Activated T-cell treated with anti-CD3 and anti-CD28 coated beads, Interleukin-2, amount 50 U/mL, for 1 hour (primary cell): ENCODE results near the gene GXYLT1.
"Not testable (repeated sequence)": the region's sequence is repeated elsewhere in the genome, so short reads cannot be mapped to it uniquely, and the experiment has no call there.

Source experiments
- DNase-seq: peaks from one replicate; pipeline ENCODE4 v3.0.0-alpha.2; 2020

The GXYLT1 gene

DNA sequence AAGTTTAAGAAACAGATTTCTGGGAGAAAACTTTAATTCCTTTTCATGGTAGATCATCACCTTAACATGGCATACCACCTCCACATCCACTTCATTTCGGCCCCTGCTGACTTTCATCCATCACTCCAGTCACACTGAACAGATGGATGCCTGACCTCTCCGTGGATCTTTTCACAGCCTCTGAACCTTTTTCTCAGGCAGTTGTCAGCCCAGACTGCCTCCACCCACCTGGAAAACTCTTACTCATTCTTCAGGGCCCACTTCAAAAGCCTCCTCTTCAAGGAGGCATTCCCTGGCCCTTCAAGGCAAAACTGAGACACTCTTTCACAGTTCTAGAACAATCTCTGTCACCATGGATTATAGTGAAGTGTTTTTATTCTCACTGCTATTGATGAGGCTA, 52.9 kb downstream of the GXYLT1 start:
- DNase-seq, result no peak

DNA sequence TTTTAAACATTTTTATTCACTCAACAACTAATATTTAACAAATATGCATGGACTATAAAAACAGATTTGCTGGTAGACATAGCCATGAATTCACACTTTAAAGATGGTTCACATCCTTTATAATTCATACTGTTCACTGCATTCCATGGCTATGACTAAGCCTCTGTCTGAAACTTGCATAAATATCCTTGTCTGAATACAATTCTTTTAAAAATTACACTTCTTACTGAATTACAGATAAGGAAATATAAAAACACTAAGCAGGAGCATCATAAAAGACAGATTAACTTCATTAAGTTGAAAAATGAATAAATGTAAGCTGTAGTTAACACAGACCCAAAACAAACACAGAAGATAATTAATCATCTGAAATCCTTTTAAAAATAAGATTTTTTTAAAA, 53.8 kb downstream of the GXYLT1 start:
- DNase-seq, result no peak

DNA sequence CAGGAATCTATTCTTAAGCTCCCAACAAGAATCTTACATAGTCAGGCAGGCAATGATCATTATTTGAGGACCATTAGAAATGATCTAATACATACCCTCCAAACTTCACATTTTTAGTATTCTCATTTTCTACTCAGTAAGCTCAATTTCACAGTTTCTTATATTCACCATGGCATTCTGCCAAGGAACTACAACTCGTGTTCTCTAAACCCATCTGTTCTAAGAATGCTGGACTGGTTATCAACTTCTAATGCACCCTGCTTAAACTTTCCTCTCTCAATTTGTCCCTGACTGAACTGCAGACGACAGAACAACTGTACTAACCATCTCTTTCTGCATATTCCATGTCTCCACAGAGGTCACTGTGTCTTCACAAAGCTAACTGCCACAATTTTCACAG, 58.6 kb downstream of the GXYLT1 start:
- no peak for DNase-seq

DNA sequence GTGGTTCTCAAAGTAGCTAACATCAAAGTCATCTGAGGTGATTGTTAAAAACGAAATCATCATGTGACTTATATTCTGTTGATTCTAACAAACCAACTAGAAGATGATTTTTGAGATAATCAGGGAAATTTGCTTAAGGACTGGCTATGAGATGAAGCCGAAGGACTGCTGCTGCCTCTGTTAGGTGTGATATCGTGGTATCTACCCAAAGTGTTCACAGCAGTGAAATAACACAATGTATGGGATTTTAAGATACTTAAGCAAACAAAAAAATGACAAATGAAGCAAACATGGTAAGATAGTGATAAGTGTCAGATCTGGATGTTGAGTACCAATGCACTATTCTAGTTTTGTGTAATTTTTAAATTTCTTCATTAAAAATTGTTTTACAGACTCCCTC, 59.1 kb downstream of the GXYLT1 start:
- DNase-seq, result no peak

DNA sequence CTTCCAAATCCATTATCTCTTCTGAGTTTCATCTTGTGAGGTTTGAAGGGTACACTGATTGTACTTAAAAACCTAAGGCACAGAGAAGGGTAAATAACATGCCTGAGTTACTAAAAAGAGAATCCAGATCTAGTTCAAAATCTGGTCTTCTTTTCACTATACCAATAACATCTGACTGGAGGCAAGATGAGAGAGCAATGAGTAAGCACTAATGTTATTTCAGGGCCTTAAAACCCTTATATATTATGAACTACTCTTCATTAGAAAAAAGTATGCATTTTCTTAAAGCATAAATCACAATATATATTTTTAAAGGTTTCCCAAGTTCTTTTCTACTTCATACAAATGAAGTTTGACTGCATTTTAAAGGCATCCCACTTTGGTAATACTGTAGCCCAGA, 60.2 kb downstream of the GXYLT1 start:
- DNase-seq, result no peak

DNA sequence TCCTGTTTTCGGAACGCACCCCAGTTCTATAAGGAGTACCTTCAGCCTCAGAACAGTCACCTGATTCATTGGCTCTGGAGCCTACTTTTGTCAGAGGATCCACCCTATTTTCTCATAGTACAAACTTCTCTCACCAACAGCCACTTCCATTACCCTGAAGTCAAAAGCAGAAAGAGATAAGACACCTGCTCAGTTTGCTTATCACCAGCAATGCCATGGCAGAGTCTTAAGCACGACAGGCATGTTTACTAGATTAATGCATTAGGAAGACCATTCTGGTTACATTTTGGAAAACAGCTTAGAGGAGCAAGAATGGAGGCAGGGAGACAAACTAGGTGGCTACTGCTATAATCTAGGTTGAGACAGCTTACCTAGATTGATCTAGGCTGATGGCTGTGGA, 67.7 kb downstream of the GXYLT1 start:
- DNase-seq, result no peak

DNA sequence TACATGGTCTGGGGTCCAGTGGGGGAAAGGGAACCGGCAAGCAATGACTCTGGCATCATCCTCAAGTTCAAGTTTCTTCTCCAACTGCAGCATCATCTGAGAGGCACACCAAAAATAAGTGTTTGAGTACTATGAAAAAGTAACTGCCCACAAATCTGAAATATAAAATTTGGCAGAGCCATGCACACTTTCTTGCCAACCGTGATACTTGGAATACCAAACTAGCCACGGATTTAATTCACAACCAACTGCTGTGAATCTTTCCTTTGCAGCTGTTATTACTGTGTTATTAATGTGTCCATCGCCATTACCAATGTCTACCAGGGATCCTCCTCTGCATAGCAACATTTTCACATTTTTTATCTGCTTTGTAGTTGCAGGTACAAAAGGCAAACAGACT, 74.6 kb downstream of the GXYLT1 start:
- DNase-seq, result no peak

DNA sequence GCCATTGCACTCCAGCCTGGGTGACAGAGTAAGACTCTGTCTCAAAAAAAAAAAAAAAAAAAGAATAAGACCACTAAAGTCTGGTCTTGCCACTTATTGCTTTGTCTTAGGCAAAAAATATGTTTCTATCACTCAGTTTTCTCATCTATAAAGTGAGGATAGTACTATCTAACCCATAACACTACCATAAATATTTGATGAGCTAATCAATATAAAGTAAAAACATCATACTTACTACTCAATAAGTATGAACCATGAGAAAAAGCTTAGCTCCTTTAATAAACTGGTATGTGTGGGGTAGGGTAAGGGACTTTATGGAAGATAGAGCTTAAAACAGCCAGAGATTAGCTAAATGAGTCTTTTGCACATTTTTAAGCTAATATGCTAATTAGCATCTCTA, 85.5 kb downstream of the GXYLT1 start:
- DNase-seq, result no peak

DNA sequence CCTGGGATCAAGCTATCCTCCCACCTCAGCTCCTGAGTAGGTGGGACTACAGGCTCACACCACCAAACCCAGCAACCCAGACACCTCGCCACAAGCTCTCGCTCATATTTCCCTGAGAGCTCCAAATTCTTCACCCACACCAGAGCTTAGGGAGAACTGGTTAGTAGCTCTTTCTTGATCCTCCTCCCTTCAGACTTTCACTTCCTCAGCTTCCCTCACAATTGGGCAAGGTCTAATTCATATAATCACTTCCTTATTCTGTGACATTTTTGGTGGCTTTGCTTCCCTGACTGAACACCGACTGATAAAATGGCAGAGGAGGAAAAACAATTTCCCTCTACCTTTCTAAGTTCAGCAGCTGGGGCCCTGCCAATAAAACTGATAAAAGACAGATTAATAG, 88.5 kb downstream of the GXYLT1 start:
- DNase-seq, result no peak

DNA sequence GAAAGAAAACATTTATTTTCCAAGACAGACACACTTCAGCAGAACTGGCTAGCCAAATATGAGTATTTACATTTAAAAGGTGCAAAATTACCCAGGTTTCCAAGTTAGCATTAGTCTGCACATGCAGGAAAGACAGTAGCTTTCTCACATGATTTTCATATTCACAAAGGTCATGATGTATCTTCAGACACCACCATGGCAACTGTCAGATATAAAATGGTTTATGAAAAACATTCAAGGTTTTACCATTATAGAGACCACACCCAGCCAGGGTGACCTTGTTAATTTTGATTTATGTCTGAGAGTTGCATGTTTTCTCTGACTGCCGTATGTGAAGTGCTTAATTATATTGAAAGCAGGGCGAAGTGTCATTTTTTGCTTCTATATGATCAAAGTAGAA, 91.2 kb downstream of the GXYLT1 start:
- no peak for DNase-seq

DNA sequence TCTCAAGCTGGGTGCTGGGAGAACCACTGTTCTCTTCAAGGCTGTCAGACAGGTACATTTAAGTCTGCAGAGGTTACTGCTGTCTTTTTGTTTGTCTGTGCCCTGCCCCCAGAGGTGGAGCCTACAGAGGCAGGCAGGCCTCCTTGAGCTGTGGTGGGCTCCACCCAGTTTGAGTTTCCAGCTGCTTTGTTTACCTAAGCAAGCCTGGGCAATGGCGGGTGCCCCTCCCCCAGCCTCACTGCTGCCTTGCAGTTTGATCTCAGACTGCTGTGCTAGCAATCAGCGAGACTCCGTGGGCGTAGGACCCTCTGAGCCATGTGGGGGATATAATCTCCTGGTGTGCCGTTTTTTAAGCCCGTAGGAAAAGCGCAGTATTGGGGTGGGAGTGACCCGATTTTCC, 95.7 kb downstream of the GXYLT1 start:
- DNase-seq, result not testable (repeated sequence)

DNA sequence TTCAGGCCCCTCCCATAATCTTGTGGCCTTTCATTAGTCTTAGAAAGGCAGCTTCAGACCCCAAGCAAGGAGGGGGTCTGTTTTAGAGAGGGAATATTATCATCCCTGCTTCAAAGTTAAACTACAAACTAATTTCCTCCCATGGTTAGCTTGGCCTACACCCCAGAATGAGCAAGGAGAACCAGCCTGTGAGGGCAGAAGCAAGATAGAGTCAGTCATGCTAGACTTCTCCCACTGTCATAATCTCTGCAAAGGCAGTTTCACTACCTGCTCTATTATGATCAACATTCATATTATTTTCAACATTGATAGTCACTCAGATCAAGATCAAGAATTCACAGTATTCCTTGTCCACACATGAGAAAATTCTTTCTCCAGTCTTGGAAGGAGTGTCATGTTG, 105.1 kb downstream of the GXYLT1 start:
- DNase-seq, result no peak

DNA sequence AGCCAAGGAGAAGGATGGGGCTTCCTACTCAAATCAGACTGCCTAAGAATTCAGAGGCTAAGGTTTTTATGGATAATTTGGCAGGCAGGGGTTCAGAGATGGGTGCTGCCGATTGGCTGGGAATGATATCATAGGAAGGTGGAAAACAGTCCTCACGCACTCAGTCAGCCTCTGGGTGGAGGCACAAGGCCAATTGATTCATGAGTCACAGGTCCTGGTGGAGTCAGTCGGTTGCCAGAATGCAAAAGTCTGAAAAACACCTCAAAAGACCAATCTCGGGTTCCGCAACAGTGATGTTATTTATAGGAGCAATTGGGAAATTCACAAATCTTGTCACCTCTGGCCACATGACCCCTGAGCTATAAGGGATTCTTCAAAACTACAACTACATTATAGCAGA, 105.5 kb downstream of the GXYLT1 start:
- no peak for DNase-seq

DNA sequence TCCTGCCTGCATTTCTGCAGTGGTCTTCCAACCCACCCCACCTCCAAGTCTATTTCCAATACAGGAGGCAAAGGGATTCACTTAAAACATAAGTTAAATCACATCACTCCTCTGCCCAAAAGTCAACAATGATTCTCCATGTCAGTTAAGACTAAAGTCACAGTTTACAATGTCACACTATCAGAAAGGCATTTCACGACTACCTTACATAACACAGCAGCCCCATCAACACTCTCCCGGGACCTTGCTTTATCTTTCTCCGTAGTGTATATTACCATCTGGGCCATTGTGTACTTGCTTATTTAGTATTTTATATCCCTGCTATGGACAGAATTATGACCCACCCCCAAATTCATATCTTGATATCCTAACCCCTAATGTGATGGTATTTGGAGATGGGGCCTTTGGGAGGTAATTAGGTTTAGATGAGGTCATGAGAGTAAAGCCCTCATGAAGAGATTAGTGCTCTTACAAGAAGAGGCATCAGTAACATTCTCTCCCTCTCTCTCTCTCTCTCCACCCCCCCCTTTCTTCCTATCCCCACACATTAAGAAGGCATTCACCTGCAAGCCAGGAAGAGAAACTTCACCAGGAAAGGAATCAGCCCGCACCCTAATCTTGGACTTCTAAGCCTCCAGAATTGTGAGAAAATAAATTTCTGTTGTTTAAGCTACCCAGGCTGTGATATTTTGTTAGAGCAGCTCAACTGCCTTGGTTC, 112.7 kb downstream of the GXYLT1 start:
- DNase-seq, result no peak
